Measurements from ENCODE around the gene SV2C. TPM values are rescaled to one million over a fixed set of nuclear protein-coding genes. Genes with fewer than 3 reads are reported as not detected.

SV2C gene
- total RNA-seq, 1 donor from 2014 or later, result 0.15 TPM

DNA sequence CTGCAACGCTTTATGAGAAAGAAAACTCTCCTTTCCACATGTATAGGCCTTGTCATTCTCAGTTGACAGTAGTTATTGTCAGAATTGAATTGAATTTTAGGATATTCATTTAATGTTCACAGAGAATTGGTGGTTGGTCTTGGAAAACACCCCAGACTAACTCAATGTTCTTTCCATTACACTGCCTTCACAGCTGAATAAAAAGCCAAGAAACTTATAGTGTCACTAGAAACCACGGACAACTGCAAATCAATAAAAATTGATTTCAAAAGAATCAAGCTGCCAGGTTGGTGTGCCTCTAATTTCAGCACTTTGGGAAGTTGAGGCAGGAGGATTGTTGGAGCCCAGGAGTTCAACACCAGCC is 281.0 kb downstream of the SV2C start:
- TF ChIP-seq EZH2phosphoT487 (IDR thresholded peaks at IDR 0.05), result no peak
- TF ChIP-seq EZH2 (IDR thresholded peaks at IDR 0.05), result no peak
- TF ChIP-seq, protein P1, sequence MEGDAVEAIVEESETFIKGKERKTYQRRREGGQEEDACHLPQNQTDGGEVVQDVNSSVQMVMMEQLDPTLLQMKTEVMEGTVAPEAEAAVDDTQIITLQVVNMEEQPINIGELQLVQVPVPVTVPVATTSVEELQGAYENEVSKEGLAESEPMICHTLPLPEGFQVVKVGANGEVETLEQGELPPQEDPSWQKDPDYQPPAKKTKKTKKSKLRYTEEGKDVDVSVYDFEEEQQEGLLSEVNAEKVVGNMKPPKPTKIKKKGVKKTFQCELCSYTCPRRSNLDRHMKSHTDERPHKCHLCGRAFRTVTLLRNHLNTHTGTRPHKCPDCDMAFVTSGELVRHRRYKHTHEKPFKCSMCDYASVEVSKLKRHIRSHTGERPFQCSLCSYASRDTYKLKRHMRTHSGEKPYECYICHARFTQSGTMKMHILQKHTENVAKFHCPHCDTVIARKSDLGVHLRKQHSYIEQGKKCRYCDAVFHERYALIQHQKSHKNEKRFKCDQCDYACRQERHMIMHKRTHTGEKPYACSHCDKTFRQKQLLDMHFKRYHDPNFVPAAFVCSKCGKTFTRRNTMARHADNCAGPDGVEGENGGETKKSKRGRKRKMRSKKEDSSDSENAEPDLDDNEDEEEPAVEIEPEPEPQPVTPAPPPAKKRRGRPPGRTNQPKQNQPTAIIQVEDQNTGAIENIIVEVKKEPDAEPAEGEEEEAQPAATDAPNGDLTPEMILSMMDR (IDR thresholded peaks at IDR 0.05), result no peak
- H3K79me2 ChIP-seq (ENCODE audit: low read depth), result no peaks in the 10 kb centered on the region
- no peak overlapping the region for H2AFZ ChIP-seq (replicated peaks)
- H3K4me3 ChIP-seq, result no peak overlapping the region
- no peaks in the 10 kb centered on the region for H3K27me3 ChIP-seq
- Mint-ChIP-seq H3K27me3 (ENCODE audit: insufficient read depth, low read depth) (peaks cover 2% of the 10 kb centered on the region), H3K4me1 (peaks cover 6% of the 10 kb centered on the region), H3K27ac (no peak overlapping the region), H3K4me3 (no peak overlapping the region), H3K9me3 (no peaks in the 10 kb centered on the region), H3K36me3 (no peaks in the 10 kb centered on the region)
- H3F3A ChIP-seq (ENCODE audit: low read depth), result no peaks in the 10 kb centered on the region
- no peak overlapping the region for H3K27ac ChIP-seq
- no peaks in the 10 kb centered on the region for H3K4me1 ChIP-seq
- no peak overlapping the region for H3K4me2 ChIP-seq
- DNase-seq (ENCODE audit: low spot score), result no peak
- H4K20me1 ChIP-seq (ENCODE audit: low read depth), result no peaks in the 10 kb centered on the region
- no peaks in the 10 kb centered on the region for H3K36me3 ChIP-seq
- H3K9ac ChIP-seq, result no peak overlapping the region
- H3K9me3 ChIP-seq (ENCODE audit: low read depth), result no peaks in the 10 kb centered on the region

DNA sequence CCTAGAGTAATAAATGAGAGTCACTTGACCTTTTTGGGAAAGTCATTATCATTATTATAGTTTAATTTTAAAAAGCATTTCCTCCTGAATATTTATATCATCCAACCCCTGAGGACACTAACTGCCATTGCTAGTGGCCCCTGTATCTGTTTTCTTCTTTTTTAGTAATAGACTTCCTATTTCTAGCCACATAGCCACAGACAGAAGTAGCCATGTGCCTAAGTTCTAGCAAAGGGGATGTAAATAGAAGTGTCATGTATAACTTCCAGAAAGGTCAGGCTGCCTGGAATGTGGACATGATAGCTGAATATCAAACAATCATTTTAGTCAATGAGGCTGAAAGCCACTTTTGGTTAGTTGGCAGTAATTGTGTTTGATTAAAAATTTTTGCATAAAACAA is 282.4 kb downstream of the SV2C start:
- H3K79me2 ChIP-seq (ENCODE audit: low read depth), result no peaks in the 10 kb centered on the region
- no peak overlapping the region for H3K4me3 ChIP-seq
- H3K4me1 ChIP-seq, result no peaks in the 10 kb centered on the region
- Mint-ChIP-seq H3K9me3 (no peaks in the 10 kb centered on the region), H3K4me3 (no peak overlapping the region), H3K36me3 (no peaks in the 10 kb centered on the region), H3K27me3 (ENCODE audit: insufficient read depth, low read depth) (peaks cover 2% of the 10 kb centered on the region), H3K27ac (no peak overlapping the region), H3K4me1 (peaks cover 6% of the 10 kb centered on the region)
- no peaks in the 10 kb centered on the region for H3K27me3 ChIP-seq
- no peak overlapping the region for H2AFZ ChIP-seq (replicated peaks)
- TF ChIP-seq EZH2 (IDR thresholded peaks at IDR 0.05) (no peak), EZH2phosphoT487 (IDR thresholded peaks at IDR 0.05) (no peak)
- TF ChIP-seq, protein P1 (IDR thresholded peaks at IDR 0.05), result no peak
- DNase-seq (ENCODE audit: low spot score), result no peak
- H3K9ac ChIP-seq, result no peak overlapping the region
- no peak overlapping the region for H3K27ac ChIP-seq
- H3K36me3 ChIP-seq, result no peaks in the 10 kb centered on the region
- no peaks in the 10 kb centered on the region for H3F3A ChIP-seq (ENCODE audit: low read depth)
- no peaks in the 10 kb centered on the region for H3K9me3 ChIP-seq (ENCODE audit: low read depth)
- no peaks in the 10 kb centered on the region for H4K20me1 ChIP-seq (ENCODE audit: low read depth)
- no peak overlapping the region for H3K4me2 ChIP-seq

DNA sequence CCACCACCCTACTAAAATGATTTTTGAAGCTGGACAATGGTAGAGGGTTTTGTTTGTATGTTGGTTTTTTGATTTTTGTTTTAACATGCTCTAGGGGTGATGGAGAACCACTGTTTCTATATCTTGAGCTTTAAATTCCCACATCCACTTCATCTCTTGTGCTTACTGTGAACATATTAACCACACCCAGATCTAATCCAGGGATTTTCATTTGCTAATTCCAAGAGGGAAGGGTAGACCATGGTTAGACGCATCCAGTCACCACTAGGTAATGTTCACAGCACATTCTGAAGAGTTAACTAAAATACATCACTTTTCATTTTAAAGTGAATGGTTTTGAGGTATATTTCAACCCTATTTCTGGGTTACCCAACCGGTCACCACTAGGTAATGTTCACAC is 283.4 kb downstream of the SV2C start:
- peaks cover 5% of the 10 kb centered on the region for H3K27me3 Mint-ChIP-seq (ENCODE audit: insufficient read depth, low read depth)
- no peak overlapping the region for H3K4me3 Mint-ChIP-seq
- Histone ChIP-seq H3K79me2 (ENCODE audit: low read depth) (no peaks in the 10 kb centered on the region), H4K20me1 (ENCODE audit: low read depth) (no peaks in the 10 kb centered on the region), H3K4me1 (no peaks in the 10 kb centered on the region), H3K9ac (no peak overlapping the region), H3K27me3 (no peaks in the 10 kb centered on the region), H3K36me3 (no peaks in the 10 kb centered on the region), H3K4me2 (no peak overlapping the region), H3F3A (ENCODE audit: low read depth) (no peaks in the 10 kb centered on the region), H3K27ac (no peak overlapping the region), H2AFZ (replicated peaks) (no peak overlapping the region), H3K9me3 (ENCODE audit: low read depth) (no peaks in the 10 kb centered on the region), H3K4me3 (no peak overlapping the region)
- DNase-seq (ENCODE audit: low spot score), result no peak
- H3K9me3 Mint-ChIP-seq, result no peaks in the 10 kb centered on the region
- no peaks in the 10 kb centered on the region for H3K36me3 Mint-ChIP-seq
- H3K27ac Mint-ChIP-seq, result no peak overlapping the region
- TF ChIP-seq EZH2 (IDR thresholded peaks at IDR 0.05) (no peak), EZH2phosphoT487 (IDR thresholded peaks at IDR 0.05) (no peak)
- TF ChIP-seq, protein P1 (IDR thresholded peaks at IDR 0.05), result no peak
- H3K4me1 Mint-ChIP-seq, result peaks cover 6% of the 10 kb centered on the region
